HG03039 (cell line): ENCODE data around the gene SLC15A1.

ENCODE experiments used
- ATAC-seq: cut with Tn5 transposase; IDR thresholded peaks from one replicate; pipeline ENCODE4 v1.9.1; 2021; ENCODE audit warnings: mild to moderate bottlenecking, moderate library complexity; ENCODE audit not compliant: unreplicated experiment

Gene SLC15A1

DNA sequence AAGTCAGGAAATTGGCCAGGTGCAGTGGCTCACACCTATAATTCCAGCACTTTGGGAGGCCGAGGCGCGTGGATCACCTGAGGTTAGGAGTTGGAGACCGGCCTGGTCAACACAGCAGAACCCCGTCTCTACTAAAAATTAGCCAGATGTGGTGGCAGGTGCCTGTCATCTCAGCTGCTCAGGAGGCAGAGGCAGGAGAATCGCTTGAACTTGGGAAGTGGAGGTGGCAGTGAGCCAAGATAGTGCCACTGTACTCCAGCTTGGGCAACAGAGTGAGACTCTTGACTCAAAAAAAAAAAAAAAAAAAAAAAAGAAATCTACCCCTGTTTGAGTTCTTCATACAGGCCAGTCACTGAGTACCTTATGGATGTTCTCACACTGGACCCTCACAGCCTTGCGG lies 42.0 kb downstream of the SLC15A1 start:
- ATAC-seq: no peak

- ATAC-seq: no peak
Measured at GRCh38 chr13:98707281-98707999, 45.0 kb downstream of the SLC15A1 start.

DNA sequence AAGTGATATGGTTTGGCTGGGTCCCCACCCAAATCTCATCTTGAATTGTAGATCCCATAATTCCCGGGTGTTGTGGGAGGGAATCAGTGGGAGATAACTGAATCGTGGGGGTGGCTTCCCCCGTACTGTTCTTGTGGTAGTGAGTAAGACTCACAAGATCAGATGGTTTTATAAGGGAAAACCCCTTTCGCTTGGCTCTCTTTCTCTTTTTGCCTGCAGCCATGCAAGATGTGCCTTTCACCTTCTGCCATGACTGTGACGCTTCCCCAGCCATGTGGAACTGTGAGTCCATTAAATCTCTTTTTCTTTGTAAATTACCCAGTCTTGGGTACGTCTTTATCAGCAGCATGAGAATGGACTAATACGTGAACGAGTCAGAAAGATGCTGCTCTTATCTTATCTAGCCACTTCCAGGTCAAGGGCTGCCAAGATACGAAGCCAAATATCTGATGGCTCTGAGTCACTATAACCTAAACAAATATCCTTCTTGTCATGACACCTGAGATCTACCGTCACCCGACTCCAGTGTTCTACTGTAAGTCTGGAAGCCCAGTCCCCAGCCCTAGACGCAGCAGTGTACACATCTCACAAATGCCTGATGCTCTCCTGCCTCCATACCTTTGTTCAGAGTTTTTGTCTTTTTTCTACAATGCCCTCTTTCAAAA lies 45.9 kb downstream of the SLC15A1 start:
- ATAC-seq: no peak

DNA sequence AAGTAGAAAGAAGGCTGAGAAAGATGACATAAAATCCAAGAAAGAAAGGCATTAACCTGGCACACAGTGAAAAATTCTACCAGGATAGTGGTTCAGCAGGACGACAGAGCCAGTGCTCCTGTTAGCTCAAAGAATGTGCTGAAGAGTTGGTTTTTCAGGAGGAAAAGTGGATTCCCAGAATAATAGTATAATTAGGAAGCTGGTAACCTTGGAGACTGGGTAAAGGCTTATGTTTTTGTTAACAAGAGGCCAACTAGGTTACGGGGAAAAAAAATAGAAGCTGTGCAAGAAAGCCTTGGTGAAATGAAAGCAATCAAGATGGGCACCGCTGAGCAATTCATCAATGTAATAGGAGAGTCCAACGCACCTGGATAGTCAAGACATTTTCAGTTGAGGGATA lies 54.7 kb downstream of the SLC15A1 start:
- no peak for ATAC-seq

DNA sequence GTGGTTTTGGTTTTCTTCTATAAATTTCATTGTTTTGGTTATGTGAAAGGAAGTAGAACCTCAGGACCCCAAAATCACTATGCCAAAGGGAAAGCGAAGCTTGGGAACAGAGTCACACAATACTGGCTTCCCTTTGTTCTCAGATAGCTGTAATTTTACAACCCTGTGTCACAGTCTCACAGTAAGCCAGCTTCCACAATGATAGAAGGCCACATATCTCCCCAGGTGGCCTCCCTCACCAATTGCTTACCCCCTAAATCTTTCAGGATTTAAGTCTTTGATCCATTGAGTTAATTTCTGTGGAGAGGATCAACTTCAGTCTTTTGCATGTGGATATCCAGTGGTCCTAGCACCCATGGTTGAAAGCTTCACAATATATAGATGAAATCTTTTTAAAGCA lies 58.7 kb downstream of the SLC15A1 start:
- no peak for ATAC-seq

DNA sequence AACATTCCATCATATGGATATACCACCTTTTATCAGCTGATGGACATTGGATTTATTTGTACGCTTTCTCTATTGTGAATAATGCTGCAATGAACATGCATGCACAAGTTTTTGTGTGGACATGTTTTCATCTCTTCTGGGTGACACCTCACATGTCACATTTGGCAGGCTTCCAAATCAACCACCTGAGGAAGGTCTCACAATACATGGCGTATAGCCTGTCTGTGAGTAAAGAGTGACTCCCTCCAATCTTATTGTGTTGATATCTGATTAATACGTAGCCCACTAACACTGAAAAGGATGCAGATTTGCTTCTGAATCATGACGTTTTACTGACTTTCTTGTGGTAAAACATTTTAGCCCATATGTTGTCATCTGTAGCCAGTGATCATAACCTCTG lies 61.1 kb downstream of the SLC15A1 start:
- ATAC-seq: no peak

DNA sequence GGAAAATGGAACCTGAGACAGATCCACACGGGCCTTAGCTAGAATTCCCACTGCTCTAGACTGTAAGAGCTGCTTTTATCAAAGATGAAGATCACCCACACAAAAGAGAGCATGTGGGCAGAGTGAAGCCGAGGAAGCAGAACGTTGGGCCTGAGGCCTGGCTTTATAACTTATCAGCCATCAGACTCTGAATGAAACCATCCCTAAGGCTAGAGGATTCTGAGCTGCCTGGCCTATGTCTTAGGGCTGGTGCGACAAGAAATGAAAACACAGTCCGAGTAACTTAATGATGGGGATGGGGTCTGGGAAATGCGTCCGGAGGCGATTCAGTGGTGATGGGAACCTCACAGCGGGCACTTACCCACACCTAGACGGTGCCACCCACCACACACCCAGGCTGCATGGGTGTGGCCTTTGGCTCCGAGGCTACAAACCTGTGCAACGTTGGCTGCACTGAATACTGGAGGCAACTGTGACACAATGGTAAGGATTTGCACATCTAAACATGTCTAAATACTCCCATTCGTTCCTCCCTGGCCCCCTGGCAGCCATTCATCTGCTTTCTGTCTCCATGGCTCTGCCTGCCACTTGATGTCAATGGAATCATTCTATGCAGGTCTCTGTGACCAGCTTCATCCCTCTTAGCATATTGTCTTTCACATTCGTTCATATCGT lies 62.0 kb downstream of the SLC15A1 start:
- ATAC-seq: no peak

- no peak for ATAC-seq
Measured at GRCh38 chr13:98689347-98689968, 63.0 kb downstream of the SLC15A1 start.

- ATAC-seq: no peak
Measured at GRCh38 chr13:98688373-98688772, 64.1 kb downstream of the SLC15A1 start.

DNA sequence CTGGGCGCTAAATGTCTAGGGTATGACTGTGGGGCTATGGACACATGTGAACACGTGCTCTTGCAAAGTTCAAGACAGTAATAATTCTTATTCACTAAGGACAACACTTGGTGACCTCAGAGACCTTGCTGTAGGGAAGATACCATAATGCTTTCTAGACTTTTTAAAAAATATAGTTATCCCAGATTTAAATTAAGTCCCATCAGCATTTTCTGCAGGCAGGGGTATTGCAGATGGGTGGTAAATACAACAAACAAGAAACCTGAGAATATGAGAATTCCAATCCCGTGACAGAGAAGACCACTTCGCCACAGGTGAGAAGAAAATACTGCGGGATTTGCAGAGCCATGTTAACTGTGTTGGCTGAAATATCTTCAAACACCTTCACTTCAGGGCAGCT lies 65.2 kb downstream of the SLC15A1 start:
- no peak for ATAC-seq

DNA sequence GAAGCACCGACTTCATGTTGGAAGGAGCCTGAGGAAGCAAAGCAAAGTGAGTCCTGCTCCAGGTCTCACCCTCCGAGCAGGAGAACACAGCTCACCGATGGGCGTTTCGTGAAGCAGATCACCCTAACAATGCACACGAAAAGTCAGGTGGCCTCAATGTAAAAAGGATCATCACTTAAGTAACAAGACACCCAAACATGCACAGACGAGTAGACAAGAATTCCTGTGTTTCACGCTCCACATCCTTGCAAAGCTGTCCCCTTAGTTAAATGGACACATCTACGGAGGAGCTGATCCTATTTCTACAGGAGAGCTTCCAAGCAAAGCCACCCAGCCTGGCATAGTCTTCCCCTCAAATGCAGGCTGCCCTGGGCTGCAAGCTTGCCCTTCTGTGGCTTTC lies 66.2 kb downstream of the SLC15A1 start:
- no peak for ATAC-seq

- ATAC-seq: no peak
Measured at GRCh38 chr13:98685146-98685545, 67.3 kb downstream of the SLC15A1 start.

GRCh38 chr13:98681049-98681448 lies 71.4 kb downstream of the SLC15A1 start:
- no peak for ATAC-seq

DNA sequence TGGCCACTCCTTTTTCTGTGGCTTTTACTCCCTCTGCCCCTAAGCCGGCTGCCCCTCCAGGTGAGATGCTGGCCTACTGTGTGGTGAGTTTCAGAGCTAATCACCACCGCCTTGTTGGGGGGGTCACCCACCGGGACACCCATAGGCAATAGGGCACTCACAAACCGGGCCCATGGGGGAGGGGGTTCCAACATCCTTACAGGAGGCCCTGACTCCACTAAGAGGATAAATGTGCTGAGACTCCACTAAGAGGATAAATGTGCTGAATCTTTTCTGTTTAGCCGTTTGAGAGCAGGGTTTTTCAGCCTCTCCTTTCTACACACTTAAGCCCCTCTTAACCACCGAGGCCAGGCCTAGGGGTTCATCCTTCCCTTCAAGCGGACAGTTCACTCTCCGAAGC lies 73.7 kb downstream of the SLC15A1 start:
- ATAC-seq: no peak

GRCh38 chr13:98677398-98677797 lies 75.1 kb downstream of the SLC15A1 start:
- no peak for ATAC-seq

GRCh38 chr13:98676239-98676638 lies 76.2 kb downstream of the SLC15A1 start:
- ATAC-seq: no peak

GRCh38 chr13:98675837-98676236 lies 76.6 kb downstream of the SLC15A1 start:
- no peak for ATAC-seq

DNA sequence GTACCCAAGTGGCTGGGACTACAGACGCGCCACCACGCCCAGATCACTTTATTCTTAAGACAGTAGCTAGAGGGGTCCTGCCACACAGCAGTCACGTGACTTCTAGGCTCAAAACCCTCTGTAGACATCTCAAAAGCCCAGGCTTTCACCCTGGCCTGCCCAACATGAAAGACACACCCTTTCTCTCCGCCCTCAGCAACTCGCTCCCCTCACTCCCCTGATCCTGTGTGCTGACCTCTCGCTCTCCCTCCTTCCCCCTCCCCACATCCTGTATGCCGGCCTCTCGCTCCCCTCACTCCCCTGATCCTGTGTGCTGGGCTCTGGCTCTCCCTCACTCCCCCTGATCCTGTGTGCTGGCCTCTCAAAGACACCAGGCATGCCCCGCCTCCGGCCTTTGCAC lies 77.4 kb downstream of the SLC15A1 start:
- ATAC-seq: no peak

DNA sequence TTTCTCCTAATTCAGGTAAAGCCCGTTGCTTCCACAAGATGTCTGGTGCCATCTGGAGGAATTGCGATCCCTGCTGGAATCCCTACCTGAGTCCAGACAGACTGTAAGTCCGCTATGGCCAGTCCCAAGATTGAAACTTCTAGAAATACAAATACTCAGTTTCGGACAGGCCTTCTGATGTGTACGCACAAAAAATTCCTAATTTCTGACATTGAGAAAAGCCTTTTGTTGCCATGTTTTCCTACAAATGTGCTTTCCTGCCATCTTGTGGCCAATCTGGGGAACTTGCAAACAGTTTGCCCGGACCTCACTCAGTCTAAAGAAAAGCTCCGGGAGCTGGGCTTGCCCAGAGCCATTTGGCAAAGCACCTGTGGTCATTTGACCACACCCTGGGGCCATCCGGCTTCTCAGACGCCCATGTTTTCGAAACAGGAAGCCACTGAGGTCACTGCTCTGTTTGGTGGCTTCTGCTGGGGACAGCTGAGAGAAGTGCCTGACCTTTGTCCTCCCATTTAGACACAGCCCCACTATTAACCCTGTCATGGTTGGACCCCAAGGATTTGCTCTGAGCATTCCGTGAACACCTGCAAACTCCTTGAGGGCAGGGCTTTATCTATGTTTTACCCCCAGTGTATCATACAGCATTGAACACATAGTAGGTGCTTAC lies 79.4 kb downstream of the SLC15A1 start:
- ATAC-seq: no peak

DNA sequence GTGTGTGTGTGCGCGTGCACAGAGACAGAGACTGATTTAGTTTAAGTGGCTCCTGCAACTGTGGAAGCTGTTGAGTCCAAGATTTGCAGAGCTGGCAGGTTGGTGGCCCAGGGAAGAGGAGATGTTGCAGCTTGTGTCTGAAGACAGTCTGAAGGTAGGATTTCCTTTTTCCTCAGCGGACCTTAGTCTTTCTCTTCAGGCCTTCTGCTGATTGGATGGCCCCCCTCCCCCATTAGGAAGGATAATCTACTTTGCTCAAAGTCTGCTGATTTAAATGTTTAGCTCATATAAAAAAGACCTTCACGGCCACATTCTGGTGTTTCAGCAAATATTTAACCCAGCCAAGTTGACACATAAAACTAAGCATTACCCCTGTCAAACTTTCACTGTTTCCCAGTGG lies 84.3 kb downstream of the SLC15A1 start:
- ATAC-seq: no peak

DNA sequence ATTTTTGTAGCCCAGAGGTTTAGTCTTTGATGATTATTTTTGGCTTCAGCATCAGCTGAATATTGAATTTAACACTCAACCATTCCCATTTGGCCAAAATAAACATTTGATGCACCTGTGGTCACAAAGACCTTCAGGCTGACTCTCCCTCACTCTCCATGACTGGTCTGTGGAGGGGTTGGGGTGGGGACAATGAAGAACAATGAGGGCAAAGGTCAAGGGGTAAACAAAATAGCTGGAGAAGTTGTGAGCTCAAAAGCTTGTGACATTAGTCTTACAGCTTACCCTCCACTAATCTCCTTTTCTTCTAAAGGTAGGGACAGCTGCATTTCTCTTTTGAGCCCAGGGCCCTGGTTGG lies 86.9 kb downstream of the SLC15A1 start:
- no peak for ATAC-seq
